ENCODE results near the gene CD93.

The CD93 gene

GRCh38 chr20:23059846-23060245 lies 26.3 kb downstream of the CD93 start:
- no peak for FAIRE-seq

DNA sequence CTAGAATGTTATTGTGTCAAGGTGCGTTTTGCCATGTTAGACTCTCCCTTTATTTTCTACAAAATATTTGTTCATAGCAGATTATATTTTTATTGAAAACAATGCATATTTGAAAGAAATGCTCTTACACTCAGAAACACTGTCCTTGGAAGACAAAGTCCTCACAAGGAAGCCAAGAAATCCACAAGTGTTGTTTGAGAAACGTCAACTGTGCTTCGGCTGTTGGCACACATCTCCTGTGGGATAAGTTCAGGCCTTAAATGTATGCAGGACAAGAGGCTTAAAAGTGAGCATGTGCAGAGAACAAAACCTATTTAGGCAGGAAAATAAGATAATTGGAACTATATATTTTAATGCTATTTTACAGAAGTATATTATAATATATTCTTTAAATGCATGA lies 27.1 kb downstream of the CD93 start:
- FAIRE-seq, result no peak

GRCh38 chr20:23058240-23058639 lies 27.9 kb downstream of the CD93 start:
- no peak for FAIRE-seq

GRCh38 chr20:23052904-23053303 lies 33.2 kb downstream of the CD93 start:
- no peak for FAIRE-seq

GRCh38 chr20:23050847-23051627 lies 35.1 kb downstream of the CD93 start:
- FAIRE-seq, result no peak

- no peak for FAIRE-seq
Observed at GRCh38 chr20:23050076-23050838, 35.9 kb downstream of the CD93 start.

DNA sequence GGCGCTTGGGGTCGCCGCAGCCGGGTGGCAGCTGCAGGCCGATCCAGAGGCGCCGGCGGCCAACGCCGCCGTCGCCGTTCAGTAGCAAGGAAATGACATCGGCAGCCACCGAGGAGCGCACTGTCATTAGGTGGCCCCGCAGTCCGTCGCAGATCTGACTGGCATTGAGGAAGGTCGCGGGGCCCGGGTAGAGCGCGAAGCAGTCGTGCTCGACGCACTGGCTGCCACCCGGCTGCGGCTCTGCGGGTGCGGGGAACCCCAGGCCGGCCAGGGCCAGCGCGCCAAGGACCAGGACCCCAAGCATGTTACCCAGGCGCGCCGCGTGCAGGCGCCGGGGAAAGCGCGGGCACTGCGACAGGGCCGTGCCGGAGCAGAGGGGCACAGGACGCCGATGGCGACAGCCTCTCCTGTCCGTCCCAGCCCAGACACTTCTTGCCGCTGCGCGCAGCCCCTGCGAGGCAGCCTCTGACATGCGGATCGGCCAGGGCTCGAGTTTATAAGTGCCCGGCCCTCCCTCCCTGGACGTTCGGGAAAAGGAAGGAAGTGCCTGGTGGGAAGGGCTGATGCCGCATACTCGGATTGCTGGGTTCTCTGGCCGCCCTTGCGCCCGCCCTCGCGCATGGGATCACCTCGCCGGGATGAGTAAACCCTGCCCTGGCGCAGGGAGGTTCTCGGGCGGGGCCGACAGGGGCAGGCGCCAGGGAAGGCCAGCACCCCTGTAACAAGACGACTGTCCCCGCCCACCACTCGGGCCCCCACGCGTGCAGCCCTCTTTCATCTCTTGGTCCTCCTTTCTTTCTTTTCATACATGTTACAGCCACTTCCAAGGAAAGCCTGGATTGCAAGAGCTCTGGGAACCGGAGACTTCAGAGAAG lies 36.7 kb downstream of the CD93 start, which contains the start of gene THBD:
THBD (minus strand) TSS at position 472 of the 875 bp plus-strand sequence; CDS start at position 304, 168 bp downstream.
- FAIRE-seq, result no peak

GRCh38 chr20:23048283-23049200 lies 37.6 kb downstream of the CD93 start:
- no peak for FAIRE-seq

DNA sequence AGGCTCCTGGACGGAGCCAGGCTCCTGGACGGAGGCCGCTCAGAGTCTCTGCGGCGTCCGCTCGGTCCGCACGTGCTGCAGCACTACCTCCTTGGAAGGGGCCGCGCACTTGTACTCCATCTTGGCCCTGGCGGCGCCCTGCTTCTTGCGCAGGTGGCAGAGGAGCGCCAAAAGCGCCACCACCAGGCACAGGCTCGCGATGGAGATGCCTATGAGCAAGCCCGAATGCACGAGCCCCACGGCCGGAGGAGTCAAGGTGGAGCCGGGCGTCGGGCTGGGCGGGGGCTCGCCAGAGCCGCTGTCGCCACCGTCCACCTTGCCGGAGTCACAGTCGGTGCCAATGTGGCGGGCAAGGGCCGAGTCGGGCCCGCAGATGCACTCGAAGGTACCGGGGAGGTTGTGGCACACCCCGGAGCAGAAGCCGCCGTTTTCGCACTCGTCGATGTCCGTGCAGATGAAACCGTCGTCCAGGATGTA lies 38.3 kb downstream of the CD93 start:
- no peak for FAIRE-seq

- FAIRE-seq, result no peak
Observed at GRCh38 chr20:23047001-23047737, 39.0 kb downstream of the CD93 start.

DNA sequence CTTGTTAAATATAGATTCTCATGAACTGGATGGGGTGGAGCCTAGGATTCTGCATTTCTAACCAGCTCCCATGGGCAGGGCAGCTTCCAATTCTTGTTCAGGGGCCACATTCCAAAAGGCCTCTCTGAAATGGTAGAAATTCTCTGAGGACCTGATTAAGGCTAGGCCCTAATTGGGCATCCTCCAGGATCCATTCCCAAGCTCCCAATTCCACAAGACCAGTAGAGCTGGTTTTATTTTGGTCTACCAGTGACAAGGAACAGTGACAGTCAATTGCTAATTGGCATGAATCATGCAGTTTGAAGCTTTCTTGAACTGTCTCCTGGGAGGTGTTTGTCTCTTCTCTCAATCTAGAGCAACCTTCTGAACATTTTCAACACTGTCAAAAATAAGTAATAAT lies 39.7 kb downstream of the CD93 start:
- no peak for FAIRE-seq

GRCh38 chr20:23043376-23043775 lies 42.7 kb downstream of the CD93 start:
- FAIRE-seq, result no peak

DNA sequence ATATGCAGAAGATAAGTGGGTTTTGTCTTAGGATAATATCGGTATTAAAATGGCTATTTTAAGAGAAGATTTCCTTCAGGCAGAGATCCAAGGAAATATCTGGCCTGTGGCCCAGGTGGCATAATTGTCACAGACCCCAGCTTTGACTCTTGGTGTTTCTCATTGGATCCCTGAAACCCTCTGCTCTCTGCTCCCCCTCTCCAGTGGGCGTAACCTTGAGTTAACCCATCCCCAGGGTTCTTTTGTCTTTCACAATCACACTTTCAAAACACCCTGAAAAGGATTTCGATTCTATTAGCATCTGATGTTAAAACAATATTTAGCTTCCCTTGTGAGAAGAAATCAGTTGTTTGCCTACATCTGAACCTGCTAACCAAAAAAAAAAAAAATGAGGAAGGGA lies 43.9 kb downstream of the CD93 start:
- no peak for FAIRE-seq

DNA sequence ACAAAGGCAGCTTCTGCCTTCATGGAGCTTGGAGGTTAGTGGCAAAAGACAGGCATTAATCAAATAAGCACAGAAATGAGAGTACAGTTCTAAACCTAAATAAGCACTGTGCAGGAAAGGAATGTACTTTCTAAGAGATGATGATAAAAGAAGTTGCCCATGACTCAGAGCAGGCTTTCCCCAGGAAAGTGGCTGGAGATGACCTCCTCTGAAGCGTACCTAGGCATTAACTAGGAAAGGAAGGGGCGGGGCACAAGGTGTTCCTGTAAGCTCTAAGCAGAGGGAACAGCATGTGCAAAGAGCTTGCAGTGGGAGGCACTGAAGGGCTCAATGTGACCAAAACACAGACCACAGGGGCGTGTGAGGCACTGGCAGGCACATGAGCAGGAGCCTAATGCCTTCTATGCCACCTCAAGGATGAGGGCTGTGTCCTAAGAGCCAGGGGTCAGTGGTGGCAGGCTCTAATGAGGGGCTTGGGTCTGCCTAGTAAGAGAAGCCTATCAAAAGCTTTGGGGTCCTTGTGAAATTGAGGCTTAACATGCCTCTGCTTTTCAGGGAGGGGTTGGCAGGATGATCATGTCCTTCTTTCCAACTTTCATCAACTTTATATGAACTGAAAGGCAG lies 46.1 kb downstream of the CD93 start:
- FAIRE-seq, result no peak

DNA sequence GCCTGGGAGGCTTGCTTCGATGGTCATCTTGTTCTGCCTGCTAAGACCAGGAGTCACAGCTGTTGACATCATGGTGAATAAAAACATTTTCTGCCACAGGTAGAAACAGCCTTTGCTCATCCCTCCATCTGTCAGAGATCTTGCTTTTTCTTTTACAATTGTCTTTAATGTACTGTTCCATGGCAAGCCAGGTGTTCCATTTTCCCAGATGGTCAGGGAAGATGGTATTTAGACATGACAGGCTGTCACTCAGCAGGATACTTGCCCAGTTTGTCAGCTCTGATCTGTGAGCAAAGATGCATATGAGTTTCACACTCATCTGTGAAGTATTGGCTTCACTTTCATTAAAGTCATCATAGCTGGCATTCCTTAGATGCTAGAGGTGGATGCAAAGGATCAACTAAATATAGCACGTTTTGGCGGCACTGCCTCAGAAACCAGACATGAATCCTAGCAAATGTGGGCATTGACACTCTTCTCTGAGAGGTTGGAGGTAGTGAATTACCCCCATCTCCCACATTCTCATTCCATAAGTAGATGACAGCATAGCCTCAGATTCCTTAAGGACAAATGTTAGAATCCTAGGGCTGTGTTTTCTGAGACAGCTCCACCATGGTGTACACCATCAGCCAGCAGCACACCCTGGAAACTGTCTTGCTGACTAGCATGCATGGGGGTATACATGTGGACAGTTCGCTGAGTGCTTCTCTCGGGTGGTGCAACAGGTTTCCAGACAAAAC lies 46.8 kb downstream of the CD93 start:
- FAIRE-seq, result no peak

GRCh38 chr20:23037017-23037481 lies 49.1 kb downstream of the CD93 start:
- no peak for FAIRE-seq

DNA sequence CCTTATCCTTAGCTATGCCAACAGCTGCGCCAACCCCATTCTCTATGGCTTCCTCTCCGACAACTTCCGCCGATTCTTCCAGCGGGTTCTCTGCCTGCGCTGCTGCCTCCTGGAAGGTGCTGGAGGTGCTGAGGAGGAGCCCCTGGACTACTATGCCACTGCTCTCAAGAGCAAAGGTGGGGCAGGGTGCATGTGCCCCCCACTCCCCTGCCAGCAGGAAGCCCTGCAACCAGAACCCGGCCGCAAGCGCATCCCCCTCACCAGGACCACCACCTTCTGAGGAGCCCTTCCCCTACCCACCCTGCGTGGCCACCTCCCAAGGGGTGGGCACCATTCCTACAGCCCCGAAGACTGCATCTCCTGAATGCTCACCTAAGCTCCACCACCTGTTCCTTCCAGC lies 49.8 kb downstream of the CD93 start:
- no peak for FAIRE-seq

GRCh38 chr20:23035731-23036130 lies 50.4 kb downstream of the CD93 start:
- no peak for FAIRE-seq
